Upper lobe of right lung (tissue), 1 donor: ENCODE data around the gene OR2A5. TPM values are rescaled to one million over a fixed set of nuclear protein-coding genes. Genes with fewer than 3 reads are reported as not detected.

Experiments used
- ATAC-seq: fragments of 200-7000 bp; cut with Tn5 transposase; one replicate; pipeline ENCODE4 v1.9.1; 2020; ENCODE audit warnings: mild to moderate bottlenecking, moderate library complexity
- DNase-seq: peaks from one replicate; pipeline ENCODE4 v3.0.0-alpha.2; 2020
- H3K27ac ChIP-seq: fragments of 200-600 bp; one replicate; pipeline ENCODE4 v1.8.0; 2022
- H3K27me3 ChIP-seq: fragments of 200-600 bp; one replicate; pipeline ENCODE4 v1.8.0; 2022; ENCODE audit warnings: mild to moderate bottlenecking
- H3K36me3 ChIP-seq: fragments of 200-600 bp; one replicate; pipeline ENCODE4 v1.8.0; 2022
- H3K4me1 ChIP-seq: fragments of 200-600 bp; one replicate; pipeline ENCODE4 v1.8.0; 2022
- H3K4me3 ChIP-seq: fragments of 200-600 bp; one replicate; pipeline ENCODE4 v1.8.0; 2022; ENCODE audit warnings: mild to moderate bottlenecking
- H3K9me3 ChIP-seq: fragments of 200-600 bp; one replicate; pipeline ENCODE4 v1.8.0; 2022
- intact Hi-C: fragments of 100-400 bp; cut with DNase I; formaldehyde crosslinking; loops from one replicate; pipeline ENCODE4 v1.11.0; 2022
- total RNA-seq: library from RNA; stranded (reverse); fragmentation: NEBNext Ultra II Directional; extraction: Animal tissue kit (Norgen Biotek cat#: 25700); gene quantifications from one replicate; pipeline ENCODE4 v1.2.1, GENCODE V29; 2021
- TF ChIP-seq, protein P1 (sequence below): fragments of 200-600 bp; IDR thresholded peaks from one replicate; pipeline ENCODE4 v1.8.0; 2022; ENCODE audit warnings: antibody characterized with exemption
- donor health status: DM: no; HTN: yes; CAD: no; lungs with severe emphysema.

The OR2A5 gene
- total RNA-seq, 1 donor from 2014 or later, result not detected

DNA sequence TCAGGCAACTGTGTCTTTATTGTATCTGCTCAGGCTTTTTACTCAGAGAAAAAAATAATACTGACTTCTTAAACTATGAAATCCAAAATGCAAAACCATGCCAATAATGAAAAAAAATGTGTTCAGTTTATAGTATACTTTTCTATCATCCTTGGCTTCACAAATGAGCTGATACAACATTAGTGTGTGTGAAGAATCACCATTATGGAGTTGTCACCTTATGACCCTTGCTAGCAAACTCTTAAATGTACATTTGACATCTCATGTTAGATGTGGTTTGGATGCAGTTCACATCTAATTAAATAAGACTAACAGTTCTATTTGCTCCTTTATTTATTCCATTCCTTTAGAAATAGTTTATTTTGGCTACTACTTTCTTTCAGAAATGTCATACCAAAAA lies 56.5 kb downstream of the OR2A5 start:
- intact Hi-C loops, result no loop called here
- TF ChIP-seq, protein P1, sequence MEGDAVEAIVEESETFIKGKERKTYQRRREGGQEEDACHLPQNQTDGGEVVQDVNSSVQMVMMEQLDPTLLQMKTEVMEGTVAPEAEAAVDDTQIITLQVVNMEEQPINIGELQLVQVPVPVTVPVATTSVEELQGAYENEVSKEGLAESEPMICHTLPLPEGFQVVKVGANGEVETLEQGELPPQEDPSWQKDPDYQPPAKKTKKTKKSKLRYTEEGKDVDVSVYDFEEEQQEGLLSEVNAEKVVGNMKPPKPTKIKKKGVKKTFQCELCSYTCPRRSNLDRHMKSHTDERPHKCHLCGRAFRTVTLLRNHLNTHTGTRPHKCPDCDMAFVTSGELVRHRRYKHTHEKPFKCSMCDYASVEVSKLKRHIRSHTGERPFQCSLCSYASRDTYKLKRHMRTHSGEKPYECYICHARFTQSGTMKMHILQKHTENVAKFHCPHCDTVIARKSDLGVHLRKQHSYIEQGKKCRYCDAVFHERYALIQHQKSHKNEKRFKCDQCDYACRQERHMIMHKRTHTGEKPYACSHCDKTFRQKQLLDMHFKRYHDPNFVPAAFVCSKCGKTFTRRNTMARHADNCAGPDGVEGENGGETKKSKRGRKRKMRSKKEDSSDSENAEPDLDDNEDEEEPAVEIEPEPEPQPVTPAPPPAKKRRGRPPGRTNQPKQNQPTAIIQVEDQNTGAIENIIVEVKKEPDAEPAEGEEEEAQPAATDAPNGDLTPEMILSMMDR, result no peak
- DNase-seq (no peak), ATAC-seq (no peak)
- no peaks in the 10 kb centered on the region for H3K27me3 ChIP-seq
- no peaks in the 10 kb centered on the region for H3K36me3 ChIP-seq
- H3K9me3 ChIP-seq, result no peaks in the 10 kb centered on the region
- no peak overlapping the region for H3K4me3 ChIP-seq
- H3K27ac ChIP-seq, result no peak overlapping the region
- no peaks in the 10 kb centered on the region for H3K4me1 ChIP-seq

Other genes starting within 250 kb of the OR2A5 start
- 42.6 TPM for gene TCAF1, start 146.8 kb upstream of the OR2A5 start, total RNA-seq
- gene OR2F2, start 113.7 kb upstream of the OR2A5 start, total RNA-seq, result not detected
- not detected for gene OR2F1, start 94.1 kb upstream of the OR2A5 start, total RNA-seq
- not detected for gene OR6B1, start 48.6 kb upstream of the OR2A5 start, total RNA-seq
- gene OR2A25, start 20.9 kb downstream of the OR2A5 start, total RNA-seq, result not detected
- gene OR2A12, start 37.3 kb downstream of the OR2A5 start, total RNA-seq, result not detected
- not detected for gene OR2A2, start 60.6 kb downstream of the OR2A5 start, total RNA-seq
- gene OR2A14, start 74.2 kb downstream of the OR2A5 start, total RNA-seq, result not detected
- gene CTAGE4, start 134.5 kb downstream of the OR2A5 start, total RNA-seq, result 9.5 TPM
- 11.5 TPM for gene ARHGEF35, start 146.9 kb downstream of the OR2A5 start, total RNA-seq
- gene OR2A42, start 190.7 kb downstream of the OR2A5 start, total RNA-seq, result not detected
- 13.9 TPM for gene OR2A7, start 215.8 kb downstream of the OR2A5 start, total RNA-seq
- 4.9 TPM for gene CTAGE8, start 220.3 kb downstream of the OR2A5 start, total RNA-seq